SK-N-SH (cell line): Measurements from ENCODE around the gene CPEB4.

ENCODE experiments used
- CTCF ChIP-seq: fragments of 200-600 bp; sonication (generic); IDR thresholded peaks from 2 replicates; pipeline ENCODE4 v1.6.1; 2017; ENCODE audit warnings: antibody characterized with exemption, mild to moderate bottlenecking, moderate library complexity
- MAX ChIP-seq: IDR thresholded peaks from 2 replicates; pipeline ENCODE4 v1.4.0; 2012; ENCODE audit warnings: low read depth
- MXI1 ChIP-seq: IDR thresholded peaks from 2 replicates; pipeline ENCODE4 v1.6.1; 2012; ENCODE audit warnings: mild to moderate bottlenecking, low read depth, low read length, improper control_type of control experiment
- PBX3 ChIP-seq: IDR thresholded peaks from 2 replicates; pipeline ENCODE4; 2012
- SIN3A ChIP-seq: IDR thresholded peaks from 2 replicates; pipeline ENCODE4 v1.6.1; 2012; ENCODE audit warnings: low read depth, mild to moderate bottlenecking, low read length, moderate library complexity, borderline replicate concordance
- TAF1 ChIP-seq: IDR thresholded peaks from 2 replicates; pipeline ENCODE4 v1.6.1; 2012; ENCODE audit warnings: low read depth, mild to moderate bottlenecking, low read length, moderate library complexity, borderline replicate concordance
- TEAD4 ChIP-seq: IDR thresholded peaks from 2 replicates; pipeline ENCODE4 v1.4.0; 2012; ENCODE audit warnings: mild to moderate bottlenecking, borderline replicate concordance; ENCODE audit not compliant: insufficient read depth
- YY1 ChIP-seq: IDR thresholded peaks from 2 replicates; pipeline ENCODE4 v1.4.0; 2012; ENCODE audit warnings: low read depth, mild to moderate bottlenecking
- TF ChIP-seq, protein P1 (sequence below): IDR thresholded peaks from 2 replicates; pipeline ENCODE4 v1.6.1; 2012; ENCODE audit warnings: mild to moderate bottlenecking, low read depth, low read length, moderate library complexity

DNA sequence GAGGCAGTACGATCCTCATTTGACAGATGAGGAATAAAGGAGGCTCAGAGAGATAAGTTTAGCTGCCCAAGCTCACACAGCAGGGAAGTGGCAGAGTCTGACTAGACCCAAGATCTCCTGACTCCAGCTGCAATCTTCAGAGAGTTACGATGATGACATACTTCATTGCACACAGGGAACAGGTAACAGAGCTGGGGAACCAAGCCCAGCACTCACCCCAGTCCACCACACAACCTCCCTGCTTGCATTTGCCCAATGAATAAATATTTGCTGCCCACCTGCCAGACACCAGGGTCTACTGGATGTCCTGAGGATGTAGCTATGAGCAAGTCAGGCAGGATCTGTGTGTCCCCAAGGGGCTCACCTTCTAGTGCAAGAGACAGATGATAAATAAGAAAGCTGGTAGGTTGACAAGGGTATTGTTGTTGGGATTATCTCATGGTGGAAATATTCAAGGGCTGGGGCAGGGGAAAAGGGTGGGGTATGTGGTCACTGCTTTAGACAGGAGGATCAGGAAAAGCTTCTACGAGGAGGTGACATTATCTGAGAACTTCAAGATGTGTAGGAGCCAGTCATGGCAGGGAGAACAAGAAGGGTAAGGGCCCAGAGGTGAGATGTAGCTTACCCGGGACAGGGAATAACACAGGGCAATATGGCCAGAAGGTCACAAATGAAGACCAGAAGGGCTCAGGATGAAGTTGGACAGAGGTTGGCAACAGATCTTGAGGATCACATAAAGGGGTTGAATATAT, 28.6 kb upstream of the CPEB4 start:
- TF ChIP-seq, protein P1, sequence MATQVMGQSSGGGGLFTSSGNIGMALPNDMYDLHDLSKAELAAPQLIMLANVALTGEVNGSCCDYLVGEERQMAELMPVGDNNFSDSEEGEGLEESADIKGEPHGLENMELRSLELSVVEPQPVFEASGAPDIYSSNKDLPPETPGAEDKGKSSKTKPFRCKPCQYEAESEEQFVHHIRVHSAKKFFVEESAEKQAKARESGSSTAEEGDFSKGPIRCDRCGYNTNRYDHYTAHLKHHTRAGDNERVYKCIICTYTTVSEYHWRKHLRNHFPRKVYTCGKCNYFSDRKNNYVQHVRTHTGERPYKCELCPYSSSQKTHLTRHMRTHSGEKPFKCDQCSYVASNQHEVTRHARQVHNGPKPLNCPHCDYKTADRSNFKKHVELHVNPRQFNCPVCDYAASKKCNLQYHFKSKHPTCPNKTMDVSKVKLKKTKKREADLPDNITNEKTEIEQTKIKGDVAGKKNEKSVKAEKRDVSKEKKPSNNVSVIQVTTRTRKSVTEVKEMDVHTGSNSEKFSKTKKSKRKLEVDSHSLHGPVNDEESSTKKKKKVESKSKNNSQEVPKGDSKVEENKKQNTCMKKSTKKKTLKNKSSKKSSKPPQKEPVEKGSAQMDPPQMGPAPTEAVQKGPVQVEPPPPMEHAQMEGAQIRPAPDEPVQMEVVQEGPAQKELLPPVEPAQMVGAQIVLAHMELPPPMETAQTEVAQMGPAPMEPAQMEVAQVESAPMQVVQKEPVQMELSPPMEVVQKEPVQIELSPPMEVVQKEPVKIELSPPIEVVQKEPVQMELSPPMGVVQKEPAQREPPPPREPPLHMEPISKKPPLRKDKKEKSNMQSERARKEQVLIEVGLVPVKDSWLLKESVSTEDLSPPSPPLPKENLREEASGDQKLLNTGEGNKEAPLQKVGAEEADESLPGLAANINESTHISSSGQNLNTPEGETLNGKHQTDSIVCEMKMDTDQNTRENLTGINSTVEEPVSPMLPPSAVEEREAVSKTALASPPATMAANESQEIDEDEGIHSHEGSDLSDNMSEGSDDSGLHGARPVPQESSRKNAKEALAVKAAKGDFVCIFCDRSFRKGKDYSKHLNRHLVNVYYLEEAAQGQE, result no peak
- no peak for TF ChIP-seq TAF1
- TF ChIP-seq CTCF, result no peak
- TF ChIP-seq PBX3, result no peak
- no peak for TF ChIP-seq MAX
- TF ChIP-seq YY1, result no peak
- TF ChIP-seq SIN3A, result no peak
- TF ChIP-seq MXI1, result no peak
- no peak for TF ChIP-seq TEAD4
